H9 (cell line): ENCODE results near the gene DCDC2C. TPM values are rescaled to one million over a fixed set of nuclear protein-coding genes. Genes with fewer than 3 reads are reported as not detected.

Experiments
- DNase-seq: peaks from one replicate; pipeline ENCODE4 v3.0.0-alpha.2; 2017
- H2AFZ ChIP-seq: one replicate; pipeline ENCODE4 v1.6.1; 2013; ENCODE audit warnings: mild to moderate bottlenecking, low read length, control low read depth, moderate library complexity
- H2AK5ac ChIP-seq: 2 replicates; pipeline ENCODE4 v1.6.1; 2013; ENCODE audit warnings: low read length, control low read depth, mixed read lengths; ENCODE audit not compliant: insufficient read length
- H2BK120ac ChIP-seq: one replicate; pipeline ENCODE4 v1.6.1; 2013; ENCODE audit warnings: low read depth, mild to moderate bottlenecking, low read length, control low read depth, inconsistent platforms; ENCODE audit not compliant: poor library complexity, severe bottlenecking
- H2BK12ac ChIP-seq: 2 replicates; pipeline ENCODE4 v1.6.1; 2013; ENCODE audit warnings: low read length, control low read depth, mixed read lengths, low read depth; ENCODE audit not compliant: insufficient read length
- H2BK15ac ChIP-seq: 2 replicates; pipeline ENCODE4 v1.6.1; 2013; ENCODE audit warnings: low read depth, low read length, control low read depth
- H2BK20ac ChIP-seq: one replicate; pipeline ENCODE4 v1.6.1; 2013; ENCODE audit warnings: low read depth, mild to moderate bottlenecking, low read length, control low read depth, inconsistent platforms; ENCODE audit not compliant: poor library complexity, severe bottlenecking
- H2BK5ac ChIP-seq: 2 replicates; pipeline ENCODE4 v1.6.1; 2013; ENCODE audit warnings: low read length, control low read depth, mixed read lengths; ENCODE audit not compliant: insufficient read length
- H3K14ac ChIP-seq: 2 replicates; pipeline ENCODE4 v1.6.1; 2013; ENCODE audit warnings: low read length, control low read depth; ENCODE audit not compliant: insufficient read depth
- H3K18ac ChIP-seq: 2 replicates; pipeline ENCODE4 v1.6.1; 2013; ENCODE audit warnings: low read depth, mild to moderate bottlenecking, mixed read lengths, low read length, control low read depth; ENCODE audit not compliant: insufficient read length
- H3K23ac ChIP-seq: 2 replicates; pipeline ENCODE4 v1.6.1; 2013; ENCODE audit warnings: low read length, control low read depth, mixed read lengths, low read depth; ENCODE audit not compliant: insufficient read length
- H3K23me2 ChIP-seq: 2 replicates; pipeline ENCODE4 v1.6.1; 2013; ENCODE audit warnings: low read depth, mild to moderate bottlenecking, mixed read lengths, low read length, control low read depth; ENCODE audit not compliant: insufficient read length, poor library complexity, severe bottlenecking
- H3K27ac ChIP-seq: 2 replicates; pipeline ENCODE4 v1.5.1; 2013; ENCODE audit warnings: low read length, control low read depth, mixed read lengths, low read depth; ENCODE audit not compliant: insufficient read length
- H3K27me3 ChIP-seq: 2 replicates; pipeline ENCODE4 v1.6.1; 2013; ENCODE audit warnings: low read length, control low read depth, inconsistent platforms; ENCODE audit not compliant: insufficient read depth
- H3K4ac ChIP-seq: 2 replicates; pipeline ENCODE4 v1.6.1; 2013; ENCODE audit warnings: low read depth, mild to moderate bottlenecking, control low read depth, inconsistent platforms, low read length, moderate library complexity
- H3K4me1 ChIP-seq: 2 replicates; pipeline ENCODE4 v1.6.1; 2013; ENCODE audit warnings: low read length, control low read depth, inconsistent platforms; ENCODE audit not compliant: insufficient read depth
- H3K4me2 ChIP-seq: 2 replicates; pipeline ENCODE4 v1.6.1; 2013; ENCODE audit warnings: low read length, control low read depth, mixed read lengths; ENCODE audit not compliant: insufficient read length, insufficient read depth
- H3K56ac ChIP-seq: 2 replicates; pipeline ENCODE4 v1.6.1; 2013; ENCODE audit warnings: low read depth, mild to moderate bottlenecking, mixed read lengths, low read length, control low read depth; ENCODE audit not compliant: insufficient read length
- H3K79me1 ChIP-seq: 2 replicates; pipeline ENCODE4 v1.6.1; 2013; ENCODE audit warnings: low read depth, mild to moderate bottlenecking, moderate library complexity, low read length, control low read depth, inconsistent platforms; ENCODE audit not compliant: insufficient read depth, poor library complexity, severe bottlenecking
- H3K79me2 ChIP-seq: 2 replicates; pipeline ENCODE4 v1.6.1; 2013; ENCODE audit warnings: low read length, control low read depth, inconsistent platforms; ENCODE audit not compliant: insufficient read depth
- H3K9ac ChIP-seq: 2 replicates; pipeline ENCODE4 v1.6.1; 2013; ENCODE audit warnings: low read length, control low read depth, mixed read lengths; ENCODE audit not compliant: insufficient read length; ENCODE audit errors: extremely low read depth
- H3K9me3 ChIP-seq: one replicate; pipeline ENCODE4 v1.6.1; 2013; ENCODE audit warnings: low read depth, low read length, inconsistent platforms; ENCODE audit not compliant: control insufficient read depth
- H3T11ph ChIP-seq: one replicate; pipeline ENCODE4 v1.6.1; 2013; ENCODE audit warnings: mild to moderate bottlenecking, low read length, control low read depth, inconsistent platforms
- H4K20me1 ChIP-seq: one replicate; pipeline ENCODE4 v1.6.1; 2013; ENCODE audit not compliant: control insufficient read depth, insufficient read length, insufficient read depth
- H4K5ac ChIP-seq: 2 replicates; pipeline ENCODE4 v1.6.1; 2013; ENCODE audit warnings: low read depth, mild to moderate bottlenecking, mixed read lengths, low read length, control low read depth; ENCODE audit not compliant: insufficient read length
- H4K8ac ChIP-seq: replicated peaks from 2 replicates; pipeline ENCODE4 v1.6.1; 2013; ENCODE audit warnings: low read length, control low read depth, mixed read lengths, low read depth; ENCODE audit not compliant: insufficient read length
- H4K91ac ChIP-seq: 2 replicates; pipeline ENCODE4 v1.6.1; 2013; ENCODE audit warnings: low read depth, mild to moderate bottlenecking, moderate library complexity, mixed read lengths, low read length, control low read depth; ENCODE audit not compliant: insufficient read length
- H3K27ac Mint-ChIP-seq, 3 experiments: 2 replicates in 2 of 3; 3 replicates in 1 of 3; pipeline ENCODE4 v1.8.0; 2020 to 2021; ENCODE audit warnings: mixed read lengths in 3 of 3, mild to moderate bottlenecking in 1 of 3, moderate library complexity in 1 of 3
- H3K27me3 Mint-ChIP-seq: 2 replicates; pipeline ENCODE4 v1.8.0; 2021; ENCODE audit warnings: low read depth, mild to moderate bottlenecking, moderate library complexity, mixed read lengths
- H3K36me3 Mint-ChIP-seq, 3 experiments: 2 replicates in 2 of 3; 3 replicates in 1 of 3; pipeline ENCODE4 v1.8.0; 2020 to 2021; ENCODE audit warnings: low read depth in 3 of 3, mixed read lengths in 3 of 3; ENCODE audit not compliant: insufficient read depth in 1 of 3
- H3K4me1 Mint-ChIP-seq, 2 experiments: 2 replicates each; pipeline ENCODE4 v1.8.0; 2020; ENCODE audit warnings: mixed read lengths in 2 of 2
- H3K4me3 Mint-ChIP-seq, 2 experiments: 2 replicates in 1 of 2; 3 replicates in 1 of 2; pipeline ENCODE4 v1.8.0; 2020 to 2021; ENCODE audit warnings: mild to moderate bottlenecking in 2 of 2, mixed read lengths in 2 of 2, moderate library complexity in 1 of 2
- H3K9me3 Mint-ChIP-seq, 2 experiments: 2 replicates in 1 of 2; 3 replicates in 1 of 2; pipeline ENCODE4 v1.8.0; 2020; ENCODE audit warnings: mild to moderate bottlenecking in 2 of 2, mixed read lengths in 2 of 2, moderate library complexity in 1 of 2
- CTCF ChIP-seq: fragments of 200-600 bp; sonication (generic); conservative IDR thresholded peaks from 3 replicates; pipeline ENCODE4 v1.8.0; 2021; ENCODE audit warnings: antibody characterized with exemption, mild to moderate bottlenecking
- WGBS: extraction: QIAGEN DNeasy Blood & Tissue Kit; methylation state at CpG from one replicate; pipeline ENCODE4 v1.1.7; 2013; ENCODE audit warnings: missing lambda C conversion rate, low lambda C conversion rate, mixed read lengths; ENCODE audit not compliant: insufficient read length; ENCODE audit errors: extremely low coverage; 5-methylcytosine and 5-hydroxymethylcytosine counted together
- total RNA-seq: library from RNA; stranded (reverse); gene quantifications from 2 replicates; pipeline ENCODE4 v1.2.1, GENCODE V29; 2021

Gene DCDC2C
- total RNA-seq, 1 experiment from 2014 or later = not detected

GRCh38 chr2:3696545-3696944 lies 6.8 kb upstream of the DCDC2C start:
- WGBS = no CpG with 5 or more reads among the region's 3 CpGs
- TF ChIP-seq CTCF = no peak
- H2BK12ac ChIP-seq = no peak overlapping the region

More at GRCh38 chr2:3696545-3696944, 6.8 kb upstream of the DCDC2C start:
- H3K9me3 ChIP-seq = no peaks in the 10 kb centered on the region
- H3K56ac ChIP-seq = no peak overlapping the region
- Mint-ChIP-seq H3K36me3 (no peaks in the 10 kb centered on the region), H3K9me3 (no peaks in the 10 kb centered on the region), H3K4me3 (no peak overlapping the region), H3K27me3 (peaks cover 33% of the 10 kb centered on the region), H3K4me1 (no peaks in the 10 kb centered on the region), H3K27ac (no peak overlapping the region)
- no peaks in the 10 kb centered on the region for H3K27me3 ChIP-seq
- H3K4me1 ChIP-seq = no peaks in the 10 kb centered on the region
- H4K20me1 ChIP-seq = no peaks in the 10 kb centered on the region
- H3K23ac ChIP-seq = no peak overlapping the region
- no peak overlapping the region for H3K9ac ChIP-seq
- no peak overlapping the region for H2AFZ ChIP-seq
- no peak overlapping the region for H3K4me2 ChIP-seq
- no peak overlapping the region for H3K4ac ChIP-seq
- H4K8ac ChIP-seq = no peak overlapping the region
- H2AK5ac ChIP-seq = no peak overlapping the region
- no peaks in the 10 kb centered on the region for H3K79me2 ChIP-seq
- H3T11ph ChIP-seq = no peak overlapping the region
- H2BK15ac ChIP-seq = no peak overlapping the region
- H3K27ac ChIP-seq = no peak overlapping the region
- no peak overlapping the region for H4K91ac ChIP-seq
- no peaks in the 10 kb centered on the region for H3K79me1 ChIP-seq
- DNase-seq = no peak
- H3K18ac ChIP-seq = no peak overlapping the region
- H3K14ac ChIP-seq = no peak overlapping the region
- H2BK120ac ChIP-seq = no peak overlapping the region
- no peak overlapping the region for H4K5ac ChIP-seq
- H3K23me2 ChIP-seq = no peaks in the 10 kb centered on the region
- no peak overlapping the region for H2BK20ac ChIP-seq
- no peak overlapping the region for H2BK5ac ChIP-seq
